Measurements from ENCODE around the gene RSRP1. TPM values are rescaled to one million over a fixed set of nuclear protein-coding genes. Genes with fewer than 3 reads are reported as not detected.
"Not testable (repeated sequence)": the region's sequence is repeated elsewhere in the genome, so short reads cannot be mapped to it uniquely, and the experiment has no call there.

RSRP1 gene
- polyA plus RNA-seq, 2 of the 4 experiments (the other 2 are of a cell fraction), result 34.5 to 50.6 TPM

GRCh38 chr1:25239681-25240541, 7.3 kb downstream of the RSRP1 start:
- DNase-seq (ENCODE audit: low read depth in 1 of 2, low spot score in 1 of 2) (peak; percentile 68 to 91), FAIRE-seq (no peak), ATAC-seq (peak; percentile 93 to 96)
- POLR2A ChIA-PET, result interaction anchor here (2.1 kb wide), 1 partner anchor 8 kb away, joined by 9 read pairs; the partner anchor contains the start of gene RSRP1
- no peaks in the 10 kb centered on the region for H3K9me3 ChIP-seq
- peaks cover 10% of the 10 kb centered on the region; the same call in 2 of the 3 replicates for H3K4me1 ChIP-seq
- TF ChIP-seq CHD2 (IDR thresholded peaks at IDR 0.05; ENCODE audit: low read length, partially characterized antibody), result peak; percentile 7
- no peak for TF ChIP-seq TP53 (CRISPR knock-in tag; IDR thresholded peaks at IDR 0.05)
- TF ChIP-seq NR3C1 (IDR thresholded peaks at IDR 0.05), result no peak
- peak; percentile 45; the same call in 1 of the 2 replicates for TF ChIP-seq MAX (IDR thresholded peaks at IDR 0.05)
- no peak for TF ChIP-seq KDM1A (IDR thresholded peaks at IDR 0.05; ENCODE audit: low read depth)
- peak; percentile 27; the same call in 1 of the 2 replicates for TF ChIP-seq POLR2A (IDR thresholded peaks at IDR 0.05; ENCODE audit: low read length)
- TF ChIP-seq JUN (IDR thresholded peaks at IDR 0.05), result peak in 1 of 2 experiments; percentile 64; a peak in 3 of 5 replicates
- peak; percentile 28 to 35; a peak in 3 of 5 replicates for TF ChIP-seq RAD21 (conservative IDR thresholded peaks at IDR 0.05 in 1 of 2, IDR thresholded peaks at IDR 0.05 in 1 of 2)
- peak; percentile 29; the same call in 1 of the 3 replicates for TF ChIP-seq BCL3 (IDR thresholded peaks at IDR 0.05)
- peak; percentile 25; the same call in 1 of the 3 replicates for TF ChIP-seq CTCF (IDR thresholded peaks at IDR 0.05)
- TF ChIP-seq TFCP2L1 (CRISPR knock-in tag; IDR thresholded peaks at IDR 0.05), result peak; percentile 75; the same call in 1 of the 2 replicates
- peak overlapping the region; percentile 72 to 87 for H3K27ac ChIP-seq
- CTCF ChIA-PET, result interaction anchor here (0.6 to 1.8 kb wide), 4 partner anchors 113 to 570 kb away, joined by 3 to 7 read pairs (median 4); no protein-coding TSS in a partner anchor
- peak overlapping the region; percentile 40 for H3K4me3 ChIP-seq
- WGBS (ENCODE audit: missing lambda C conversion rate), result 10% methylated on average over 15 of the region's 41 CpGs
- H3K4me2 ChIP-seq, result peak overlapping the region; percentile 79

GRCh38 chr1:25238046-25238445, 9.2 kb downstream of the RSRP1 start:
- H3K4me3 ChIP-seq, result no peak overlapping the region
- no peak for TF ChIP-seq ZC3H11A (IDR thresholded peaks at IDR 0.05)
- no peak for TF ChIP-seq CBX8 (IDR thresholded peaks at IDR 0.05)
- no peak for TF ChIP-seq ZFP36 (IDR thresholded peaks at IDR 0.05; ENCODE audit: borderline replicate concordance, partially characterized antibody)
- TF ChIP-seq NFE2L2 (conservative IDR thresholded peaks at IDR 0.05; ENCODE audit: low read length), result no peak
- no peak for TF ChIP-seq JUNB (IDR thresholded peaks at IDR 0.05)
- TF ChIP-seq RNF2 (IDR thresholded peaks at IDR 0.05; ENCODE audit: borderline replicate concordance, low read depth), result no peak
- no peak for TF ChIP-seq ELK1 (IDR thresholded peaks at IDR 0.05; ENCODE audit: low read depth, low read length)
- TF ChIP-seq RCOR1 (IDR thresholded peaks at IDR 0.05; ENCODE audit: low read depth, low read length), result no peak
- TF ChIP-seq ZNF302 (CRISPR knock-in tag; IDR thresholded peaks at IDR 0.05), result no peak
- no peak for TF ChIP-seq RFX5 (IDR thresholded peaks at IDR 0.05)
- TF ChIP-seq CTCF (IDR thresholded peaks at IDR 0.05), result no peak
- TF ChIP-seq CBX2 (IDR thresholded peaks at IDR 0.05; ENCODE audit: borderline replicate concordance, low read depth), result no peak
- TF ChIP-seq POLR2A (IDR thresholded peaks at IDR 0.05; ENCODE audit: low read length), result no peak
- no peak for TF ChIP-seq NPAS2 (CRISPR knock-in tag; IDR thresholded peaks at IDR 0.05; ENCODE audit: borderline replicate concordance)
- TF ChIP-seq POLR2AphosphoS2 (conservative IDR thresholded peaks at IDR 0.05; ENCODE audit: low read length), result no peak
- no peak for TF ChIP-seq HOXB5 (CRISPR knock-in tag; IDR thresholded peaks at IDR 0.05)
- TF ChIP-seq KDM1A (IDR thresholded peaks at IDR 0.05; ENCODE audit: low read depth), result no peak
- FAIRE-seq, result no peak
- ChIA-PET CTCF (no interaction called here), POLR2A (interaction anchor here (2.1 kb wide), 1 partner anchor 10 kb away, joined by 9 read pairs; the partner anchor contains the start of gene RSRP1)
- WGBS (ENCODE audit: missing lambda C conversion rate), result 96% methylated on average over 11 of the region's 11 CpGs
- no peak for ATAC-seq
- H3K27ac ChIP-seq, result no peak overlapping the region
- no peak for DNase-seq (ENCODE audit: low read depth in 1 of 2, low spot score in 1 of 2)
- H3K9me3 ChIP-seq, result no peaks in the 10 kb centered on the region
- no peak overlapping the region for H3K4me2 ChIP-seq
- H3K4me1 ChIP-seq, result peaks cover 16% of the 10 kb centered on the region; the same call in 2 of the 3 replicates

GRCh38 chr1:25236261-25236660, 11.0 kb downstream of the RSRP1 start:
- H3K27ac ChIP-seq; H3K4me3 ChIP-seq; H3K9me3 ChIP-seq; H3K4me2 ChIP-seq; ATAC-seq; FAIRE-seq; DNase-seq (ENCODE audit: low read depth in 1 of 2, low spot score in 1 of 2): not testable (repeated sequence)
- CTCF ChIA-PET, result interaction anchor here (0.6 to 1.1 kb wide), 2 partner anchors 265 to 1694 kb away, joined by 4 read pairs; no protein-coding TSS in a partner anchor
- POLR2A ChIA-PET, result interaction anchor here (2.6 kb wide), 1 partner anchor 11 kb away, joined by 9 read pairs; the partner anchor contains the start of gene RSRP1
- peaks cover 18% of the 10 kb centered on the region for H3K4me1 ChIP-seq
- 97% methylated on average over 7 of the region's 7 CpGs for WGBS (ENCODE audit: missing lambda C conversion rate)
